HepG2 (cell line): ENCODE results near the gene HRC. TPM values are rescaled to one million over a fixed set of nuclear protein-coding genes. Genes with fewer than 3 reads are reported as not detected.

ENCODE experiments used
- ATF6 ChIP-seq: sonication (generic); formaldehyde crosslinking; conservative IDR thresholded peaks from 2 replicates; pipeline ENCODE4 v1.4.0; 2020; ENCODE audit warnings: missing genetic modification reagents
- CEBPB ChIP-seq: IDR thresholded peaks from 2 replicates; pipeline ENCODE4 v1.6.1; 2011; ENCODE audit warnings: low read depth, low read length, improper control_type of control experiment, borderline replicate concordance
- ELF3 ChIP-seq: IDR thresholded peaks from 2 replicates; pipeline ENCODE4 v1.6.1; 2016; ENCODE audit warnings: missing genetic modification reagents, missing compliant biosample characterization
- GMEB2 ChIP-seq: IDR thresholded peaks from 2 replicates; pipeline ENCODE4 v1.6.1; 2016; ENCODE audit warnings: missing biosample characterization, missing genetic modification reagents, low read depth
- GPN1 ChIP-seq: sonication (generic); formaldehyde crosslinking; IDR thresholded peaks from 2 replicates; pipeline ENCODE4 v1.5.1; 2020; ENCODE audit warnings: missing genetic modification reagents, borderline replicate concordance
- HOXA3 ChIP-seq: sonication (generic); formaldehyde crosslinking; IDR thresholded peaks from 2 replicates; pipeline ENCODE4 v1.5.0; 2020; ENCODE audit warnings: missing genetic modification reagents
- ONECUT2 ChIP-seq: sonication (generic); formaldehyde crosslinking; IDR thresholded peaks from 2 replicates; pipeline ENCODE4 v1.4.0; 2020; ENCODE audit warnings: missing genetic modification reagents
- PHF5A ChIP-seq: IDR thresholded peaks from one replicate; pipeline ENCODE4 v1.6.1; 2018; ENCODE audit warnings: low read depth, missing genetic modification reagents; ENCODE audit not compliant: unreplicated experiment
- PRDM15 ChIP-seq: sonication (generic); formaldehyde crosslinking; IDR thresholded peaks from 2 replicates; pipeline ENCODE4 v1.4.0; 2020; ENCODE audit warnings: missing genetic modification reagents
- TAF15 ChIP-seq: fragments of 200-400 bp; formaldehyde crosslinking; IDR thresholded peaks from one replicate; pipeline ENCODE4 v1.6.1; 2018; ENCODE audit warnings: mild to moderate bottlenecking, low read depth, low read length; ENCODE audit not compliant: poor library complexity, severe bottlenecking
- TFAP4 ChIP-seq: sonication (generic); IDR thresholded peaks from 2 replicates; pipeline ENCODE4 v1.6.1; 2016; ENCODE audit warnings: low read depth, borderline replicate concordance
- ZBTB34 ChIP-seq: sonication (generic); formaldehyde crosslinking; IDR thresholded peaks from 2 replicates; pipeline ENCODE4 v1.8.0; 2022; ENCODE audit warnings: mild to moderate bottlenecking, missing genetic modification reagents
- ZNF160 ChIP-seq: sonication (generic); formaldehyde crosslinking; IDR thresholded peaks from 2 replicates; pipeline ENCODE4 v1.8.0; 2022; ENCODE audit warnings: mild to moderate bottlenecking, inconsistent platforms, missing genetic modification reagents
- ZNF451 ChIP-seq: sonication (generic); formaldehyde crosslinking; IDR thresholded peaks from 2 replicates; pipeline ENCODE4 v1.5.0; 2020; ENCODE audit warnings: mild to moderate bottlenecking, missing genetic modification reagents
- ZNF564 ChIP-seq: sonication (generic); formaldehyde crosslinking; IDR thresholded peaks from 2 replicates; pipeline ENCODE4 v1.8.1; 2023; ENCODE audit warnings: mild to moderate bottlenecking, missing genetic modification reagents
- ZNF768 ChIP-seq: sonication (generic); formaldehyde crosslinking; IDR thresholded peaks from 2 replicates; pipeline ENCODE4 v1.4.0; 2020; ENCODE audit warnings: missing genetic modification reagents
- ZNF782 ChIP-seq: sonication (generic); formaldehyde crosslinking; IDR thresholded peaks from 2 replicates; pipeline ENCODE4 v1.4.0; 2020; ENCODE audit warnings: missing genetic modification reagents, mild to moderate bottlenecking, borderline replicate concordance
- ZNF878 ChIP-seq: sonication (generic); formaldehyde crosslinking; IDR thresholded peaks from 2 replicates; pipeline ENCODE4 v1.8.1; 2023; ENCODE audit warnings: mild to moderate bottlenecking, missing genetic modification reagents, moderate library complexity
- ZSCAN9 ChIP-seq: IDR thresholded peaks from 2 replicates; pipeline ENCODE4 v1.6.1; 2016; ENCODE audit warnings: borderline replicate concordance
- polyA plus RNA-seq, 8 experiments: library from polyadenylated mRNA; depleted of rRNA in 3 of 8; stranded (reverse) in 7 of 8; unstranded in 1 of 8; fragments of >200 nt; fragmentation: Illumina TruSeq in 4 of 8; extraction: Trizol in 4 of 8; gene quantifications; 2 replicates each; pipeline versions ENCODE4 v1.2.1 to v1.2.3, GENCODE V29; 2011 to 2016; ENCODE audit warnings: low read depth in 4 of 8, missing spikeins in 1 of 8, mixed read lengths in 1 of 8; ENCODE audit not compliant: insufficient read depth in 1 of 8
- total RNA-seq, 5 experiments: library from RNA; depleted of rRNA; stranded (reverse); fragments of >200 nt; fragmentation: Illumina TruSeq; extraction: Trizol; gene quantifications; 2 replicates each; pipeline ENCODE4 v1.2.3, GENCODE V29; 2016; ENCODE audit warnings: low read depth in 1 of 5

Gene HRC
- total and polyA plus RNA-seq, 2 of the 13 experiments (the other 11 are each of a cell fraction or from before 2014, with no cell fraction given), result 3.6 to 15.4 TPM

- TF ChIP-seq ZBTB34 (no peak), ZNF564 (CRISPR knock-in tag) (no peak), PRDM15 (CRISPR knock-in tag) (no peak), CEBPB (peak; percentile 53), ZNF768 (CRISPR knock-in tag) (no peak), ELF3 (CRISPR knock-in tag) (peak; percentile 30; the same call in 1 of the 2 replicates), GPN1 (CRISPR knock-in tag) (no peak), PHF5A (CRISPR knock-in tag) (no peak), TAF15 (no peak), GMEB2 (CRISPR knock-in tag) (no peak), ZNF782 (CRISPR knock-in tag) (peak; percentile 66; the same call in 1 of the 2 replicates), ZNF451 (0 out of 2 replicates have a peak, but pooled peaks have one; percentile 43), TFAP4 (no peak; the same call in 1 of the 2 replicates), ZNF878 (CRISPR knock-in tag) (no peak), ATF6 (CRISPR knock-in tag) (no peak), ONECUT2 (no peak), HOXA3 (CRISPR knock-in tag) (peak; percentile 60), ZNF160 (no peak), ZSCAN9 (CRISPR knock-in tag) (peak; percentile 18; the same call in 1 of the 2 replicates)
Measured at GRCh38 chr19:49113762-49114629, 41.2 kb downstream of the HRC start, which contains the start of gene LIN7B (continued).
